Thyroid gland (tissue), 4 donors: Measurements from ENCODE around the gene UNKL. TPM values are rescaled to one million over a fixed set of nuclear protein-coding genes. Genes with fewer than 3 reads are reported as not detected.

Experiments used
- DNase-seq, 2 donors: peaks; one replicate each; pipeline ENCODE4 v3.0.0-alpha.2; 2019
- H3K27ac ChIP-seq, 3 donors: fragments of 200-600 bp; sonication (generic); 1 replicate in 2 of 3; 2 replicates in 1 of 3; pipeline ENCODE4 v1.5.1; 2016 to 2019; ENCODE audit warnings: mild to moderate bottlenecking in 1 of 3, moderate library complexity in 1 of 3
- H3K27me3 ChIP-seq: fragments of 200-600 bp; sonication (generic); one replicate; pipeline ENCODE4 v1.5.1; 2019
- H3K36me3 ChIP-seq, 2 donors: fragments of 200-600 bp; sonication (generic); one replicate each; pipeline ENCODE4 v1.5.1; 2016 to 2019
- H3K4me1 ChIP-seq, 2 donors: fragments of 200-600 bp; sonication (generic); one replicate each; pipeline ENCODE4 v1.5.1; 2017 to 2019
- H3K4me3 ChIP-seq, 3 donors: fragments of 200-600 bp; sonication (generic); replicated peaks in 1 of 3; 1 replicate in 2 of 3; 2 replicates in 1 of 3; pipeline ENCODE4 v1.5.1; 2016; ENCODE audit warnings: mild to moderate bottlenecking in 1 of 3
- H3K9me3 ChIP-seq: fragments of 200-600 bp; sonication (generic); one replicate; pipeline ENCODE4 v1.5.1; 2017
- CTCF ChIP-seq, 6 experiments: fragments of 200-600 bp in 3 of 6; fragments of 450-650 bp in 3 of 6; sonication (generic) in 3 of 6; IDR thresholded peaks; one replicate each; pipeline ENCODE4 v1.5.1; 2016 to 2019; ENCODE audit warnings: antibody characterized with exemption in 6 of 6, mild to moderate bottlenecking in 2 of 6, inconsistent platforms in 1 of 6, moderate library complexity in 1 of 6
- POLR2A ChIP-seq, 2 donors: fragments of 450-650 bp; IDR thresholded peaks; one replicate each; pipeline ENCODE4 v1.6.1; 2017; ENCODE audit warnings: antibody characterized with exemption in 2 of 2, mild to moderate bottlenecking in 2 of 2, moderate library complexity in 1 of 2
- WGBS, 2 donors: methylation state at CpG; one replicate each; pipeline ENCODE4 v1.1.5; 2017; 5-methylcytosine and 5-hydroxymethylcytosine counted together
- intact Hi-C: fragments of 100-400 bp; cut with DNase I; formaldehyde crosslinking; loops from one replicate; pipeline ENCODE4 v1.15.1; 2023
- total RNA-seq, 4 donors: library from RNA; depleted of rRNA; stranded (reverse); fragments of >200 nt; gene quantifications; one replicate each; pipeline ENCODE4 v1.2.3, GENCODE V29; 2016

UNKL gene
- total RNA-seq, 4 donors from 2014 or later: 26.2 to 46.9 (median 31.3) TPM

GRCh38 chr16:1430759-1431496, 16.4 kb upstream of the UNKL start, which contains the start of gene PERCC1:
PERCC1 (plus strand) TSS chr16:1431078; CDS start chr16:1432594, 1,516 bp downstream.
- WGBS, 2 donors: 38 to 51% methylated on average over 10 to 17 of the region's 35 CpGs
- Histone ChIP-seq H3K36me3 (no peaks in the 10 kb centered on the region), H3K4me3 (peak within 1 kb of the TSS in 1 of 3 donors; percentile 6), H3K27me3 (no peaks in the 10 kb centered on the region), H3K27ac (peak within 1 kb of the TSS; percentile 3 to 49 (median 36)), H3K4me1 (peaks cover 16 to 28% of the 10 kb centered on the region in 2 donors), H3K9me3 (no peaks in the 10 kb centered on the region)
- DNase-seq: peak; percentile 63 to 68
- intact Hi-C loops: no loop called here
- TF ChIP-seq CTCF (IDR thresholded peaks at IDR 0.05) (peak in 3 of 6 experiments; percentile 34 to 51 (median 48)), POLR2A (IDR thresholded peaks at IDR 0.05) (no peak)

DNA sequence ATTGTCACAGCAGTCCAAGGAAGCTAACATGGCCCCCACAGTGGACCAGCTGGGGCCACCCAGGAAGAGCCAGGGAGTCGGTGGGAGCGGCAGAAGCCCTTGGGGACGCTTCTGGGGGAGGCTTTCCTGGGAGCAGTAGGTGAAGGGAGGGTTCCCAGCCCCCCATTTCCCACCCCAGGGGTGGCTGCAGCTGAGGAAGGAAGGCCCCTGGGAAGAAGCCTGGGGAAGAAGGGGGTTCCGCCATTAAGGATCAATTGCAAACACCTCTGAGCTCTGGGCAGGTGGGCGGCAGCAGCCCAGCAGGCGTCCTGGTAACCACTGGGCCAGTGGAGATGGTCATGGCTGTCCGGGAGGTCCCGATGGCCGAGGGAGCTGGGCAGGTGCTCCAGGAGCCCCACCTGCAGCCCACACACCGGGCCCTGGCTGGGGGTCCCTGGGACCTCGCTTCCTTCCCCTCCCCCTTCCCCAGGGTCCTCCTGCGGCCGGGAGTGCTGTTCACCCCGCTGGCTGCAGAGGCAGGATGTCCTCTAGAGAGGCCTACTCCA, 15.8 kb upstream of the UNKL start:
- H3K27ac ChIP-seq: peak overlapping the region in 1 of 3 donors; percentile 49
- no peaks in the 10 kb centered on the region for H3K9me3 ChIP-seq
- DNase-seq: no peak
- intact Hi-C loops: no loop called here
- H3K4me1 ChIP-seq: peaks cover 16 to 28% of the 10 kb centered on the region in 2 donors
- H3K4me3 ChIP-seq: no peak overlapping the region
- no peak for TF ChIP-seq CTCF (IDR thresholded peaks at IDR 0.05)
- TF ChIP-seq POLR2A (IDR thresholded peaks at IDR 0.05): no peak
- 44 to 74% methylated on average over 6 to 8 of the region's 14 CpGs for WGBS, 2 donors
- H3K36me3 ChIP-seq: no peaks in the 10 kb centered on the region
- no peaks in the 10 kb centered on the region for H3K27me3 ChIP-seq

DNA sequence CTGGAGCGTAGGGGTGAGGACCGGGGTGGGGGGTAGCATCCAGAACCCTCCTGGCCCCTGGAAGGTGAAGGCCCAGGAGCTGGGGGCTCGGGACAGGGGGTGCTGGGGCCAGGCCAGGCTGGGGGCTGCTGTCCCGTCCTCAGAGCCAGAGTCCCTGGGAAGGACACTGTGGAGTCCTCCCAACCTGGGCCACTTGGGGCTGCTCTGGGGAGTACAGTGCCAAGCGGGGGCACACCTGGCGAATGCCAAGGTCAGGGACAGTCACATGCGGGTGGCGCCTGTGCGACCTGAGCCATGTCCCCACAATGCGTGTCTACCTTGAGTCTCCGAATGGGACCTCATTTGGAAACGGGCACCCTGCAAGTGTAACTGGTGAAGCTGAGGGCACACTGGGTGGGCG, 15.1 kb upstream of the UNKL start:
- 88 to 100% methylated on average over 11 to 12 of the region's 13 CpGs for WGBS, 2 donors
- no peak overlapping the region for H3K27ac ChIP-seq
- TF ChIP-seq POLR2A (IDR thresholded peaks at IDR 0.05) (no peak), CTCF (IDR thresholded peaks at IDR 0.05) (no peak)
- no peak for DNase-seq
- H3K4me3 ChIP-seq: no peak overlapping the region
- H3K4me1 ChIP-seq: peaks cover 16 to 28% of the 10 kb centered on the region in 2 donors
- intact Hi-C loops: no loop called here
- no peaks in the 10 kb centered on the region for H3K9me3 ChIP-seq
- H3K36me3 ChIP-seq: no peaks in the 10 kb centered on the region
- no peaks in the 10 kb centered on the region for H3K27me3 ChIP-seq

- Histone ChIP-seq H3K27ac (no peak overlapping the region), H3K9me3 (no peaks in the 10 kb centered on the region), H3K27me3 (no peaks in the 10 kb centered on the region), H3K4me3 (no peak overlapping the region), H3K36me3 (no peaks in the 10 kb centered on the region), H3K4me1 (peaks cover 16 to 28% of the 10 kb centered on the region in 2 donors)
- TF ChIP-seq CTCF (IDR thresholded peaks at IDR 0.05): no peak
- TF ChIP-seq POLR2A (IDR thresholded peaks at IDR 0.05): no peak
- intact Hi-C loops: no loop called here
- WGBS, 2 donors: 84 to 88% methylated on average over 5 to 10 of the region's 11 CpGs
- no peak for DNase-seq
These were observed 14.5 kb upstream of the UNKL start for GRCh38 chr16:1429012-1429411.

- H3K27ac ChIP-seq: no peak overlapping the region
- H3K27me3 ChIP-seq: no peaks in the 10 kb centered on the region
- no peak for DNase-seq
- WGBS, 2 donors: 86% methylated on average over 2 of the region's 21 CpGs; no CpG with 5 or more reads in 1 of the 2 donors
- H3K4me1 ChIP-seq: peaks cover 16 to 28% of the 10 kb centered on the region in 2 donors
- no peak overlapping the region for H3K4me3 ChIP-seq
- TF ChIP-seq CTCF (IDR thresholded peaks at IDR 0.05): no peak
- TF ChIP-seq POLR2A (IDR thresholded peaks at IDR 0.05): no peak
- H3K36me3 ChIP-seq: no peaks in the 10 kb centered on the region
- no peaks in the 10 kb centered on the region for H3K9me3 ChIP-seq
- intact Hi-C loops: no loop called here
These were observed 14.0 kb upstream of the UNKL start for GRCh38 chr16:1428511-1428910.
